Fibroblast of gingiva (primary cell): Measurements from ENCODE around the gene CAPN5.

ENCODE experiments used
- DNase-seq: peaks from one replicate; pipeline ENCODE4 v3.0.0-alpha.2; 2011; ENCODE audit warnings: low read depth

The CAPN5 gene

DNA sequence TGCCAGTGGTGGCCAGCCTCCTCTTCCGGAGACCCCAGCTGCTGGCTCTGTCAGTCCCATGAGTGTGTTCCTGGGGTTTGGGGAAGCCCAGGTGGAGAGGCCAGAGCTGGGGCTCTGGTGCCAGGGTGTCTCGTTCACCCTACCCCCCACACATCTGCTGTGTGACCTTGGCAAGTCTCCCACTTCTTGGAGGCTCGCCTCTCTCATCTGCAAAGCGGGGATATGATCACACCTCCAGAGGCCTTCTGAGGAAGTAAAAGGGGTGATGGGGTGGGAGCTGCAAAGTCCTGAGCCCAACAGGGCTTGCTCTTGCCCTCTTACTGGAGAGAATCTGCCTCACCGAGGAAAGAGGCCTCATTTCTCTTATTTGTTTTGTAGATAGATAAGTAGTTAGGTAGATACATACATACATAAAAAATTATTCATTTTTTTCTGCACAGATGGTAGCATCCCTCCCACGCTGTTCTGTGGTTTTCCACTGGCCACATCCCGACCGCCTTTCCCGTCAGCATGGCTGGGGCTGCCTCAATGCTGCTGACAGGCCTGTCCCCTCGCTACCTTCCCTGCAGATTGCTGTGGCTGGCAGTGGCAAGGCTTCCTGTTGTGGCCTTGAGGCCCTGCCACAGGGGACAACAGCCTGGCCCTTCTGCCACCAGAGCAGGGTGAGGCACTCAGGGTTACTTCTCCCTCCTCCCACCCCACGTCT lies 85.2 kb downstream of the CAPN5 start:
- no peak for DNase-seq

DNA sequence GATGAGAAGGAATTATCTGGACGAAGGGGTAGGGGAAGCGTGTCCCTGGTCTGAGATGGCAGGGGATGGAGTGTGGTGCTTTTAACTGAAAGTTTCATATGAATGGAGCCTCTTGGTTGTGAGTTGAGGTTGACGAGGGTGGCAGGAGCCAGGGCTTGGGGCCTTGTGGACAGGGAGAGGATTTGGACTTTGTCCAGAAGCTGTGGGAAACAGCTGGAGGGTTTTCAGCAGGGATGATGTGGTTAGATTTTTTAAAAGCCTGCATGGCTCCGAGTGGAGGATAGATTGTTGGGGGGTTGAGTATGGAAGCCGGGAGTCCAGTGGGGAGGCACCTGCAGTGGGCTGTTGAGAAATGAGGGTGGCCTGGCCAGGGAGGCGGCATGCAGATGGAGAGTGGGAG lies 86.1 kb downstream of the CAPN5 start:
- no peak for DNase-seq

DNA sequence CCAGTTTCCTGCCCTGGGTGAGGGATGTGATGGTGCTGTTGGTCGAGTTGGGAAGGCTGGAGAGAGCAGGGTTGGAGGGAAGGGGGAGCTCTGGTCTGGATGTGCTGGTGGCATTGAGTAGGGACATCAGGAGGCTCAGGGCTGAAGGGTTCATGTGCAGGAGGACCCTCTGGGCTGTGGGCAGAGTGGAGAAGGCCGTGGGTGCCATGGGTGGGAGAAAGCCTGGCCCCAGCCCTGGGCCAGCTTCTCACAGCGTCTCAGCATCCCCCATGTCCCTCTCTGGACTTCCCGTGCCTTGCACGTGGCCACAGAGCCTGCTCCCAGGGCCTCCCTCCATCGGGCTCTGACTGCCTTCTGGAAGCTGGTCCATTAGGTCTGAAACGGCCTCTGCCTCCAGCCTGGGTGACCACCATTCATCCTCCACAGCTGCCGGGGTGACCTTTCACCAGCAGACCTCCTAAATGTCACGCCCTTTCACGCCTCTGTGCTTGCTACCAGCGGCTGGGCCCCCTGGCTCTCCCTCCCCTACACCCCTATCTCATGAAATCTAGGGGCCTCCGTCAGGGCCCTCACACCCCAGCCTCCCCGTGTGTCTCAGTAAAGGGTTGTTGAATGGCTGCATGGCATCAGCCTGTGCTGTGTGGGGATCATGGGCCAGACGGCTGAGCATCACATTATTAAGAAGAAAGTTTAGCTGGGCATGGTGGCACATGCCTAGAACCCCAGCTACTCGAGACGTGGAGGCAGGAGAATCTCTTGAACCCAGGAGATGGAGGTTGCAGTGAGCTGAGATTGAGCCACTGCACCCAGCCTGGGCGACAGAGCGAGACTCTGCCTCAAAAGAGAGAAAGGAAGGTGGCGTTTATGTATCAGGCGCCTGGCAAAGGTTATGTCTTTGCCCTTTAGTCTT lies 86.8 kb downstream of the CAPN5 start:
- no peak for DNase-seq

DNA sequence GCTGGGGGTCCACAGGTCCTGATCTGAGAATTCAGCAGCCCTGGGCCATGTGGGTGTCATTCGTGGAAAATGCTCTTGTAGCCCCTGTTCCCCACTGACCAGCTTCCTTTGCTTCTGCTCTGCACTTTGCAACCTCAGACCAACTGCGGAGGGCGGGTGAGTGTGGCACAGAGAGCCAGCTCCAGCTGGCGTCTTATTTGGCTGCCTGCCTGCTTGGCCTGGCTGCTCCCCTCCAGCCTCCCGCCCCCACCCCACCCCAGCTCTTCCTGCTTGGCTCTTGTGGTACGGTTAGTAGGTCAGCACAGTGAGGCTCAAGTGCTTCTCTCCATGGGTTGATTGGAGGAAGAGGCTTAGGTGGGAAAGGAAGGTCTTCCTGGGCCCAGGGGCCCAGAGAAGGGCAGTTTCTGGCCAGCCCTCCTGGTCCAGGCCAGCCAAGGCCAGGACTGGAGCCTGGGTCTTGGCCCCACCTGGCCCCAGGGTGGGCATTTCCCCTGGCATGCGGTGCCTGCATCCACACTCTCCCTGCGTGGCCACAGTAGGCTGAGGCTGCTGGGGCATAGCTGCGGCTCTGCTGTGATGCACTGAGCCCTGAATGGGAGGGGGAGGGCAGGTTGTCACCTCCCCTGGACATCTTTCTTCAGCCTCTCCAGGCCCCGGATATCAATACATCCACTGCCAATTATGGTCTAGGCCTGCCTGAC lies 87.8 kb downstream of the CAPN5 start:
- no peak for DNase-seq

DNA sequence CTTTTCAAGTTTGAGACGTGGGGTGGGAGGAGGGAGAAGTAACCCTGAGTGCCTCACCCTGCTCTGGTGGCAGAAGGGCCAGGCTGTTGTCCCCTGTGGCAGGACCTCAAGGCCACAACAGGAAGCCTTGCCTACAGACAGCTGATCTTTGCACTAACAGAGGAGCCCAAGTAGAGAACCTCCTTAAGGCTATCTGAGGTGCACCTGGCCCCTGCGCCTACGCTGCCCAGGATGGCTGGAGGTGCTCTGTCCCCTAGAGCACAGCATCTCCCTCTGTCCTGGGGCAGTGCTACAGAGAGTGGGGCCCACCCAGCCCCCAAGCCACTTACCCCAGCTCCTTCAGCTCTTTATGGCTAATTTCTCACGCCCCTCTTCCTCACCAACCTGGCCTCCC lies 88.3 kb downstream of the CAPN5 start:
- DNase-seq, result no peak

DNA sequence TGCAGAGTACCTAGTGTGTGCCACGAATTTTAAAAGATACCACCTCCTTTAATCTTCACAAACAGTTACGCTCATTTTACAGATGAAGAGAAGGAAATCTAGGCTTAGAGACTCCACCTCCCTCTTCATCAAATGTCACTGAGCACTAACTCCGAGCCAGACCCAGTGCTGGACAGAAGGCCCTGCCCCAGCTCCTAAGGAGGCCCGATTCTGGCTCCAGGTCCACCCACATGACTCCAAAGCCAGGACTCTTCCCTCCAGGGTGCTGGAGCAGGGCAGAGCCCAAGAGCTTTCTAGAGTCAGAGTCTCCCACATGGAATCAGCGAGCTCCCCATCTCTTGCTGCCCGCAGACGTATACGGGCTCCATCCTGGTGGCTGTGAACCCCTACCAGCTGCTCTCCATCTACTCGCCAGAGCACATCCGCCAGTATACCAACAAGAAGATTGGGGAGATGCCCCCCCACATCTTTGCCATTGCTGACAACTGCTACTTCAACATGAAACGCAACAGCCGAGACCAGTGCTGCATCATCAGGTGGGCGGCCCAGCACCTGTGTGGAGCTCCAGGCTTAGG lies 88.9 kb downstream of the CAPN5 start:
- no peak for DNase-seq

DNA sequence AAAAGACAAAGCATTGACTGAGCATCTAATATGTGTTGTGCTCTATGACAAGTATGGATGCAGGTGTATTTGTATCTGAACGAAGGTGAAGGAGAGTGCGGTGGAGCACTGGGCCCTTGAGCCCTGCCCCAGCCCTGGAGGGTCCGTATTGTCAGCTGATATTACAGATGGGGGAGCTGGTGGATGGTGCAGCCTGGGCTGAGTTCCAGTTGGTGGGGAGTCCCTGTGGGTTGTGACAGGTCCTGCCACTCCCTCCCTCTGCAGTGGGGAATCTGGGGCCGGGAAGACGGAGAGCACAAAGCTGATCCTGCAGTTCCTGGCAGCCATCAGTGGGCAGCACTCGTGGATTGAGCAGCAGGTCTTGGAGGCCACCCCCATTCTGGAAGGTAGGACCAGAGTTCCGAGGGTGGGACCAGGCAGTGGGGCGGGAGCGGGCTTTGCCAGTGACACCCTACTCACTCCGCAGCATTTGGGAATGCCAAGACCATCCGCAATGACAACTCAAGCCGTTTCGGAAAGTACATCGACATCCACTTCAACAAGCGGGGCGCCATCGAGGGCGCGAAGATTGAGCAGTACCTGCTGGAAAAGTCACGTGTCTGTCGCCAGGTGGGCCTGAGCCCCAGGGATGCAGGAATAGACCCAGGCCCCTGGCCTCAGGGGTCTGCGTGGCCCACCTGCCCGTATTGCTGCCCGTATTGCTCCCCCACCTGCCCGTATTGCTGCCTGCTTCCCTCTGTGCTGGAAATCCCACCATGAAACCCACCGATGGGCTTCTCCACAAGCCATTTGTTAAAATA lies 89.8 kb downstream of the CAPN5 start:
- DNase-seq, result no peak

DNA sequence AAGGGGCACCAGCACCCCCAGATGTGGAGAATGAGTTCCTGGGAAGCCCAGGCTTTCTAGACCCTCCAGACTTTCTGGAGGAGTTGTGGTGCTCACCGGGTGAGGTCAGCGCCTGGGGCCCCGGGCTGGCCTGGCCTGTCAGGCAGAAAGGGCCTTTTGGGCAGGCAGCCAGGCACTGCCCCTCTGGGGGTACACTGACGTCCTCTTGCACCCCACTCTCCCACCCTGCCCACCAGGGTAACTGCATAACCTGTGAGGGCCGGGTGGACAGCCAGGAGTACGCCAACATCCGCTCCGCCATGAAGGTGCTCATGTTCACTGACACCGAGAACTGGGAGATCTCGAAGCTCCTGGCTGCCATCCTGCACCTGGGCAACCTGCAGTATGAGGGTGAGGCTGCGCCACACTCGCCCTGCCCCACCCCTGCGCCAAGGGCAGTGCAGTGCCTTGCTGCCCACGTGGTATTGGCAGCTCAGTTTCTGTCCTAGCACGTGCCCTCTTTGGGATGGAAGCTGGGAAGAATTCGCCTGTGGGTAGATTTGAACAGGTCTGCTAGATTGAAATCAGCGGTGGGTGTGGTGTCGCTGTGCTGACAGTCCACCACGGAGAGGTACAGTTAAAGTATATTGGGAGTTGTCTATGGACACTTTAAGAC lies 91.4 kb downstream of the CAPN5 start:
- no peak for DNase-seq

DNA sequence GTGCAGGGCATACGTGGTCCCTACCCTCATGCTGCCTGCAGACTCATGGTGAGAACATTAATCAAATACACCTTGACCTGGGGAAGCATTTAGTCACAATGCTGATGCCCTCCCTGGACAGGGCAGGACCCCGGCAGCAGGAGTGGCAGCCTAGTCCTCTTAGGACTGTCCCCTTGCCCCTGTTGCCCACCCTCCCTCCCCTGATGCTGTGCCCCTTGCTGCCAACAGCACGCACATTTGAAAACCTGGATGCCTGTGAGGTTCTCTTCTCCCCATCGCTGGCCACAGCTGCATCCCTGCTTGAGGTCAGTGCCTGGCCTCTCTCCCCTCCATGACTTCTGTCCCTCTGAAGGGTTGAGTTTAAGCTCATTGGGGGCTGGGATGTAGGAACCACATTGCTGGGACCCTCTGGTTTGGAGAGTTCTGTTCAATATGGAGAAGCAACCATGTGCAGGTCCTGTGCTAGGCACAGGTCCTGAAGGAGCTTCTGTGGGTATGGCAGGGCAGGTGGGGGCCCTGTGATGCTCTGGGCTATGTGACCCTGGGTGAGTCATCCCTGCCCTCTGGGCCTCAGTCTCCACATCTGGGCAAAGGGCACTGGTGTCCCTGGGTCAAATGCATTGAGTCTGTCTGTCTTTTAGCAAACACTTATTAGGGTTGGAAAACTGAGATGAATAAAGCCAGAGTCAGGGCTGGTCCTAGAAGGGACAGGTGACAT lies 92.6 kb downstream of the CAPN5 start:
- DNase-seq, result no peak

DNA sequence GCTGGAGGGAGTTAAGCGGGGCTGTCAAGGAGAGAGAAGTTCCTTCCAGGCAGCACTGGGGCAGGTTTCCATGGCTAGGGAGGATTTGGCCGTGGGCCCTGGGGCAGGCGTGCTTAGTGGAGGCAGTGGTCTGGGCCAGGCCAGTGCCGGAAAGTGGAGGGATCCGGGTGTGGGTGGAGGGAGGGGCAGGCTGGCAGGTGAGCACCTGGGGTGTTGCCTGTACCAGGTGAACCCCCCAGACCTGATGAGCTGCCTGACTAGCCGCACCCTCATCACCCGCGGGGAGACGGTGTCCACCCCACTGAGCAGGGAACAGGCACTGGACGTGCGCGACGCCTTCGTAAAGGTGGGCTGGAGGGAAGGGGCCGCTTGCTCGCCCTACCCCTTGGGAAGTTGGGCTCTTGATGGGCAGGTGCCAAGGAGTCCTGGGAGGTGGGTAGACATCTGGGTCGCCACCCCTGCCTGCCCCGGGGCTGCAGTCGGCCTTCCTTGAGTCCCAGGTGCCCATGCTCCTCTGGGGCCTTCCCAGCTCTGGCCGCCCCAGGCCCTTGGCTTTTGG lies 93.2 kb downstream of the CAPN5 start:
- no peak for DNase-seq

DNA sequence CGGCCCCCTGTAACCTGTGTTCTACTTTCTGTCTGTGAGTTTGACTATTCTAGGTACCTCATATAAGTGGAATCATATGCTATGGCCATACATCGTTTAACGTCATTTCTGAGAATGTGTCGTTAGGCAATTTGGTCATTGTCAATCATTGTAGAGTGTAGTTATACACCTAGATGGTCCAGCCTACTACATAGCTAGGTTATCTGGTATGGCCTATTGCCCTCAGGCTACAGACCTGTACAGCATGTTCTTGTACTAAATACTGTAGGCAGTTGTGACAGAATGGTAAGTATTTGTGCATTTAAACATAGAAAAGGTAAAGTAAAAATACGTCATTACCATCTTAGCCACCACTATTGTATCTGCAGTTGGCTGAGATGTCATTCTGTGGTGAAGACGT lies 96.5 kb downstream of the CAPN5 start:
- DNase-seq, result no peak

DNA sequence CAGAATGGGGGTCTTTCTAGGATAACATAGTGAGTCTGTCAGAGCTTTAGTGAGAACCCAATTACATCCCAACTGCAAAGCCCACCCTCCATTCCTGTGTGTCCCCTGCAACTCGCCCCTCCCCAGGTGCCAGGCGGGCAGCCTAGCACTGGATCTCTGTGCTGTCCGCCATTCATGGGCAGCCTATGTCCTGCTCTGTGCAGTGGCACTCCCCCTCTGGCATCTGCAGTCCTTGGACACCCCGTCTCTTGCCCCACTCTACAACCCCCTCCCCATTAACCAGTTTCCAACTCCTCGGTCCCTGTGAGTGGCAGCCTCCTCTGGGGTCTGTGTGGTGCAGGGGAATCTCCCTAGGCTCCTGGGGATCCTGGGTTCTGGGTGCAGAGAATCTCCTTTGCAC lies 98.3 kb downstream of the CAPN5 start:
- no peak for DNase-seq

DNA sequence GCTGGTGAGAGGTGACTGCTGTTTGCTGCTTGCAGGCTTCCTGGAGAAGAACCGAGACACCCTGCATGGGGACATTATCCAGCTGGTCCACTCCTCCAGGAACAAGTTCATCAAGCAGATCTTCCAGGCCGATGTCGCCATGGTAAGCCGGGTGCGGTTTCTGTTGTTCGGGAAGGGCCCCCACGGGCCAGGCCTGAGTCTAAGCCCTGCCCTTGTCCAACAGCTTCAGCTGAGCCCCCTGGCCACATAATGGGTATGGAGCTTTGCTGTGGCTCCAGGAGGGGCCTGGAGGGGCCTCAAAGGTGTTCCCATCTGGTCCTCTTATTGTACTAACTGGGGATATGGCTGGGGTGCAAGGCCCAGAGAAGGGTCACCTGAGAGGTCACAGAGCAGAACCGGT lies 99.2 kb downstream of the CAPN5 start:
- DNase-seq, result no peak

DNA sequence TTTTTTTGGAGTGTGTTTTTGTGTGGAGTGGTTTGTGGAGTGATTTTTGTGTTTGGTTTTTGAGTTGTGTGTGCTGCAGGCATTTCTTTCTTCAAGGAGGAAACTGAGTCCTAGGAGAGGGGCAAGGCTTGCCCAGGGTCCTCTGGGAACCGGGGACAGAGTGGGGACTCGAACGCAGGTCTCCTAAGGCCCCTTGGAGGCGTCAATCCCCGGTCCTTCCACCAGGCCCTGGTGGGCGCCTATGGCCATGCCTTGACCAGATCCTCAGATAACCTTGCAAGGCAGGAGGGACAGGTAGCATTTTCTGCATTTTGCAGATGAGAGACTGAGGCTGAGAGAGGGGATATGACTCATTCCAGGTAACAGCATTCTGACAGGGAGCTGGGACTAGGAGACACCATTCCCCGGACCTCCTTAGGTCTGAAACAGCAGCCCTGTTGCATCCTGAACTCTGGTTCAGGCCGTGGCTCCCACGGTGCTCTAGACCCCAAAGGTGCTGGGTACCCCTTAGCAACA lies 100.4 kb downstream of the CAPN5 start:
- no peak for DNase-seq

DNA sequence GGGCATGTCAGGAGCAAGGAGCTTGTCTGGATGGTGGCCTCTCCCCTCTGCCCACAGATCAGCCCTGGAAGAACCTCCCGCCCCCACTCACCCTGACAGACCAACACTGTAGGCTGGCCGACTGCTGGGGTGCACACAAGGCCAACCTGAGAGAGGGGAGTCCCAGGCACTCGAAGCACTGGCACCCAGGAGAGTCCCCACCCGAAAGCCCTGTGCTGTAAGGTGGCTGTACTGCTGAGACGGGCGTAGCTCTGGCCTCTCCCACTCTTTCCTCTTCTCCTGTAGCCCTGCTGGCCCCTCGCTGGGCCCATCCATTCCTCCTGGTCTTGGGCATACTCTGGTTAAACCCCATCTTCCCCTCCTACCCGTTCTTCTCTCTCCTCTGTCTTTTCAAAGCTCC lies 101.0 kb downstream of the CAPN5 start:
- DNase-seq, result no peak

DNA sequence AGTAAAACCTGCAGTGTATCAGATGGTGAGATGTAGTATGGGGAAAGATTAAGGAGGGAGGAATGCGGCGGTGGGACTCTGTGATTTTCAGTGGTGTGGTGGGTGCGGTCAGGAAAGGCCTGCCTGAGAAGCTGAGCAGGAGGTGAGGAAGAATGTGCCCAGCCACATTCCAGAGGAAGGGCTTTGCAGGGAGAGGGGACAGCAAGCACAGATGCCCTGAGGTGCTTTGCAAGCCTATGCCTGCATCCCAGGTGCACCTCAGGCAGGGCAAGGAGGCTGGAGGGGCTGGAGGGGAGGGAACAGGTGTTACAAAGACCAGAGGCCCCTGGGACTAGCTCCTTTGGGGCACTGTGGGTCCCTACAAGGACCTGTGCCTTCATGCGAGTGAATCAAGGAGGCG lies 103.3 kb downstream of the CAPN5 start:
- no peak for DNase-seq

DNA sequence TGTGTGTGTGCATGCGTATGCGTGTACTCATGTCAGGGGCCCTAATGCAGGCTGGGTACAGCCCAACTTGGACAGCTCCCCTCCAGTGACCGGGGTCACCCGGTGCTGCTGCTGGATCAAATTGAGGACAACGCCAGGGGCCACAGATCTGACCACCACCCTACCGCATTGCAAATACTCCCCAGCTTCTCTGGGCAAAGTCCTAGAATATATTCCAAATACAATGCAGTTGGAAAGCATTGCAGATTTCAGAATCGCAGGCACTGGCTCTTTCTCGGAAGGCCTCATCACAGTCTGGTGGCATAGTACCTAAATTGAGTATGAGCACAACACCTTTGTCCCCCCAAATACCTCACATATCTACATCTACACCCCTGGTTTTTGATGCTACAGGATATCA lies 104.5 kb downstream of the CAPN5 start:
- no peak for DNase-seq

DNA sequence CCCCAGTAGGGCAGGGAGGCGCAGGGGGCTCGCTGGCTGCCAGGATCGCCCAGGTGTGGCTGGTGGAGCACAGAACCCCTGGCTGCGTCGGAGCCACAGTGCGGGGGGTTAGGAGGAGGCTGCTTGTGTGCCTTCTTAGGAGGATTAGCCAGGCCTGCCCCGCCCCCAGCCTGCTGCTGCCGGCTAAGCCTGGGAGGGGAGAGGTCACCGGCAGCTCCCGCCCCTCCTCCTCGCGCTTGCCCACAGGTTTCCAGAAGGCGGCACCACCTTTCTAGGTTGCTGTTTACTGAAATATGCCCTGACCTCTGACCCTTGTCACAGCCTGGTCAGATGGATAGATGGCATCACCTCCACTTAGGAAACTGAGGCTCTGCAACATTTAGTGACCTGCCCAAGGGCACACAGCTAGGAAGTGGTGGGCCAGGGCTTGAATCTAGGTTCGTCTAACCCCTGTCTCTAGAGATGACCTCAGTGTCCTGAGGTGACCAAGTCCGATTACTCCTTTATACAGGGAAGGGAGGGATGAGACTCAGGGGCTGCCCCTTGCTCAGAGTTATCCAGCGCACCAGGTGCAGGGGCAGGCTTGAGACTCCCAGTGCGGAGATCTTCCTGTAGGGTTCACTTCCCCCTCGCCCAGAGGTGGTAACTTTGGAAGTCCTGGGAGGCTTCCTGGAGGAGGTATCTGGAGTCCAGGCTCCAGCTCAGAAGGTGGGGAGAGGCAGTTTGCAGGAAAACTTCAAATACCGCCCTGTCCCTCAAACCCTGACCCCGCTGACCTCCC lies 105.3 kb downstream of the CAPN5 start:
- DNase-seq, result no peak

DNA sequence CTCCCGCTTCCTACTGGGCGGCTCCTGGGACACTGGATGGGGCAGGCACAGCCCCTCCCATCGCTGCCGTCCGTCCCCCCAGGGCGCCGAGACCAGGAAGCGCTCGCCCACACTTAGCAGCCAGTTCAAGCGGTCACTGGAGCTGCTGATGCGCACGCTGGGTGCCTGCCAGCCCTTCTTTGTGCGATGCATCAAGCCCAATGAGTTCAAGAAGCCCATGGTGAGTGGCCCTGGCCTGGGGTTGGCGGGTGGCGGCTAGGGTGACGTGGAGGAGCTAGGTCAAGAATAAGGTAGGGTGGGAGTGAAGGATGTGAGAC lies 105.9 kb downstream of the CAPN5 start:
- DNase-seq, result no peak
